Suprapubic skin (tissue), 4 donors: ENCODE data around the gene STAT6. TPM values are rescaled to one million over a fixed set of nuclear protein-coding genes. Genes with fewer than 3 reads are reported as not detected.

Source experiments
- DNase-seq, 2 donors: peaks; one replicate each; pipeline ENCODE4 v3.0.0-alpha.2; 2019; ENCODE audit warnings: low spot score in 2 of 2
- H3K27ac ChIP-seq: fragments of 200-600 bp; sonication (generic); one replicate; pipeline ENCODE4 v1.5.1; 2019
- H3K27me3 ChIP-seq: fragments of 200-600 bp; sonication (generic); one replicate; pipeline ENCODE4 v1.5.1; 2019
- H3K36me3 ChIP-seq: fragments of 200-600 bp; sonication (generic); one replicate; pipeline ENCODE4 v1.5.1; 2019
- H3K4me1 ChIP-seq: fragments of 200-600 bp; sonication (generic); one replicate; pipeline ENCODE4 v1.5.1; 2019
- H3K4me3 ChIP-seq: fragments of 200-600 bp; sonication (generic); one replicate; pipeline ENCODE4 v1.5.1; 2019; ENCODE audit warnings: mild to moderate bottlenecking
- H3K9me3 ChIP-seq: fragments of 200-600 bp; sonication (generic); one replicate; pipeline ENCODE4 v1.5.1; 2019
- CTCF ChIP-seq, 2 donors: fragments of 200-600 bp in 1 of 2; fragments of 450-650 bp in 1 of 2; sonication (generic) in 1 of 2; IDR thresholded peaks; one replicate each; pipeline ENCODE4 v1.5.1; 2016 to 2019; ENCODE audit warnings: antibody characterized with exemption in 2 of 2, mild to moderate bottlenecking in 1 of 2, moderate library complexity in 1 of 2
- EP300 ChIP-seq: sonication (generic); formaldehyde crosslinking; IDR thresholded peaks from one replicate; pipeline ENCODE4 v1.6.1; 2017; ENCODE audit warnings: antibody characterized with exemption
- POLR2A ChIP-seq, 2 donors: fragments of 450-650 bp; IDR thresholded peaks; one replicate each; pipeline ENCODE4 v1.6.1; 2017; ENCODE audit warnings: antibody characterized with exemption in 2 of 2, mild to moderate bottlenecking in 2 of 2, moderate library complexity in 2 of 2
- POLR2AphosphoS5 ChIP-seq, 3 donors: sonication (generic); formaldehyde crosslinking; IDR thresholded peaks; one replicate each; pipeline ENCODE4 v1.6.1; 2017; ENCODE audit warnings: antibody characterized with exemption in 3 of 3
- WGBS: methylation state at CpG from one replicate; pipeline ENCODE4 v1.1.5; 2018; 5-methylcytosine and 5-hydroxymethylcytosine counted together
- total RNA-seq, 4 donors: library from RNA; depleted of rRNA; stranded (reverse); fragments of >200 nt; gene quantifications; one replicate each; pipeline ENCODE4 v1.1.0, GENCODE V29; 2016

STAT6 gene
- total RNA-seq, 4 donors from 2014 or later: 140 to 348 (median 183) TPM

GRCh38 chr12:57046947-57047890 is 63.9 kb downstream of the STAT6 start:
- no peak overlapping the region for H3K27ac ChIP-seq
- peaks cover 5% of the 10 kb centered on the region for H3K27me3 ChIP-seq
- H3K36me3 ChIP-seq: no peaks in the 10 kb centered on the region
- no peaks in the 10 kb centered on the region for H3K4me1 ChIP-seq
- H3K9me3 ChIP-seq: no peaks in the 10 kb centered on the region
- TF ChIP-seq POLR2A (IDR thresholded peaks at IDR 0.05): no peak
- no peak for TF ChIP-seq POLR2AphosphoS5 (IDR thresholded peaks at IDR 0.05)
- no peak for TF ChIP-seq EP300
- TF ChIP-seq CTCF (IDR thresholded peaks at IDR 0.05): no peak
- H3K4me3 ChIP-seq: no peak overlapping the region
- DNase-seq: no peak
- 68% methylated on average over 10 of the region's 10 CpGs for WGBS

DNA sequence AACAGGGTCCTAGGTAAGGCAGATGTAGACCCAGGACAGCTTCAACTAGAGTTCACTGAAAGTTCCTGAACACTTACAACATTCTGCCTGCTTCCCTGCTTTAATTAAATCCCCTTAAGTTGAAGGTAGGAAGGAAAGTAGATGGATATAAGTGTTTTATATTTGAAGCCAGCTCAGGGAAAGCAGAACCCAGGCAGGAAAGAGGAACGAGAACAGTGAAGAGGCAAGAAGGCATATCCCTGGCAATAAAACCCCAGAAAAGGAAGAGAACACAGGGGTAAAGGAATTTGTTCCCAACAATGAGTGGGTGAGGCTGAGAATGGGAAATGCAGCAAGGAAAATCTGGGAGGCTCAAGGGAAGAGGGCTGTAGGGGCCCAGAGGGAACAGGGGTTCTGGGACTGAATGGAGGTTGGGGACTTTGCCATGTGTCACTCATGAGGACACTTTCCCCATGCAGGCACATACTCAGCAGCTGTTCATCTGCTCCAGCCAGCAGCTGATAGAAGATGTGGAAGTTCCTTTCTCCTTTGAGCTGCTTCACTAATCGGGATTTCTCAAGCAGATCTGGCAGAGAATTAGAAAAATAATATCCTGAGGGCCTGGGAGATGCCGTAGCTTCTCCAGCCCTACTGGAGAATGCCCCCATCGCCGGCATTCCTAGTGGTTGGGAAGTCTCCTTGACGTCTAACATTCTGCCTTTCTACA is 64.9 kb downstream of the STAT6 start:
- Histone ChIP-seq H3K4me3 (no peak overlapping the region), H3K9me3 (no peaks in the 10 kb centered on the region), H3K4me1 (no peaks in the 10 kb centered on the region), H3K27ac (no peak overlapping the region), H3K36me3 (no peaks in the 10 kb centered on the region), H3K27me3 (peaks cover 5% of the 10 kb centered on the region)
- 59% methylated on average over 6 of the region's 6 CpGs for WGBS
- no peak for DNase-seq
- TF ChIP-seq POLR2AphosphoS5 (IDR thresholded peaks at IDR 0.05): no peak
- no peak for TF ChIP-seq EP300
- TF ChIP-seq CTCF (IDR thresholded peaks at IDR 0.05): no peak
- no peak for TF ChIP-seq POLR2A (IDR thresholded peaks at IDR 0.05)

Other genes starting within 250 kb of the STAT6 start
- 10 to 100 TPM in 3 of 4 donors, 1 to 10 TPM in 1; 6.2 to 75.6 (median 51.1) TPM for gene SDR9C7, start 177.0 kb downstream of the STAT6 start, total RNA-seq
- gene RDH16, start 153.8 kb downstream of the STAT6 start, total RNA-seq: 1 to 10 TPM in 3 of 4 donors, under 1 TPM in 1; 0.65 to 2.4 (median 1.8) TPM
- 10 to 100 TPM in 2 of 4 donors, 1 to 10 TPM in 2; 6.6 to 12.1 (median 10.1) TPM for gene ZBTB39, start 104.8 kb downstream of the STAT6 start, total RNA-seq
- gene TAC3, start 94.8 kb downstream of the STAT6 start, total RNA-seq: not detected
- 1 to 10 TPM in 1 of 4 donors, under 1 TPM in 3; 0.16 to 2.3 (median 0.58) TPM for gene MYO1A, start 61.2 kb downstream of the STAT6 start, total RNA-seq
- 10 to 100 TPM in 2 of 4 donors, 1 to 10 TPM in 2; 6.5 to 31.2 (median 9.5) TPM for gene NEMP1, start 32.6 kb downstream of the STAT6 start, total RNA-seq
- gene NAB2, start 22.2 kb downstream of the STAT6 start, total RNA-seq: 10 to 100 TPM; 28.2 to 52.5 (median 36.9) TPM
- gene LRP1, start 17.1 kb upstream of the STAT6 start, total RNA-seq: 100 to 1,000 TPM in 2 of 4 donors, 10 to 100 TPM in 2; 83.1 to 149 (median 106) TPM
- gene LRP1-AS, start 36.3 kb upstream of the STAT6 start, total RNA-seq: not detected
- 10 to 100 TPM in 3 of 4 donors, 1 to 10 TPM in 1; 7.1 to 26.0 (median 18.3) TPM for gene NXPH4, start 105.4 kb upstream of the STAT6 start, total RNA-seq
- gene SHMT2, start 118.3 kb upstream of the STAT6 start, total RNA-seq: 10 to 100 TPM; 53.5 to 87.2 (median 70.3) TPM
- gene STAC3, start 139.8 kb upstream of the STAT6 start, total RNA-seq: 1 to 10 TPM; 1.7 to 3.0 (median 2.1) TPM